Stimulated activated CD4-positive, alpha-beta T cell treated with anti-CD3 and anti-CD28 coated beads, TNF-alpha, amount 100 ng/mL, for 1 hour (primary cell): ENCODE data around the gene FGF6.
"Not testable (repeated sequence)": the region's sequence is repeated elsewhere in the genome, so short reads cannot be mapped to it uniquely, and the experiment has no call there.

Source experiments
- DNase-seq, 3 donors: peaks; one replicate each; pipeline ENCODE4 v3.0.0-alpha.2; 2020; ENCODE audit warnings: low read depth in 3 of 3, low spot score in 1 of 3

Gene FGF6, protein sequence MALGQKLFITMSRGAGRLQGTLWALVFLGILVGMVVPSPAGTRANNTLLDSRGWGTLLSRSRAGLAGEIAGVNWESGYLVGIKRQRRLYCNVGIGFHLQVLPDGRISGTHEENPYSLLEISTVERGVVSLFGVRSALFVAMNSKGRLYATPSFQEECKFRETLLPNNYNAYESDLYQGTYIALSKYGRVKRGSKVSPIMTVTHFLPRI

DNA sequence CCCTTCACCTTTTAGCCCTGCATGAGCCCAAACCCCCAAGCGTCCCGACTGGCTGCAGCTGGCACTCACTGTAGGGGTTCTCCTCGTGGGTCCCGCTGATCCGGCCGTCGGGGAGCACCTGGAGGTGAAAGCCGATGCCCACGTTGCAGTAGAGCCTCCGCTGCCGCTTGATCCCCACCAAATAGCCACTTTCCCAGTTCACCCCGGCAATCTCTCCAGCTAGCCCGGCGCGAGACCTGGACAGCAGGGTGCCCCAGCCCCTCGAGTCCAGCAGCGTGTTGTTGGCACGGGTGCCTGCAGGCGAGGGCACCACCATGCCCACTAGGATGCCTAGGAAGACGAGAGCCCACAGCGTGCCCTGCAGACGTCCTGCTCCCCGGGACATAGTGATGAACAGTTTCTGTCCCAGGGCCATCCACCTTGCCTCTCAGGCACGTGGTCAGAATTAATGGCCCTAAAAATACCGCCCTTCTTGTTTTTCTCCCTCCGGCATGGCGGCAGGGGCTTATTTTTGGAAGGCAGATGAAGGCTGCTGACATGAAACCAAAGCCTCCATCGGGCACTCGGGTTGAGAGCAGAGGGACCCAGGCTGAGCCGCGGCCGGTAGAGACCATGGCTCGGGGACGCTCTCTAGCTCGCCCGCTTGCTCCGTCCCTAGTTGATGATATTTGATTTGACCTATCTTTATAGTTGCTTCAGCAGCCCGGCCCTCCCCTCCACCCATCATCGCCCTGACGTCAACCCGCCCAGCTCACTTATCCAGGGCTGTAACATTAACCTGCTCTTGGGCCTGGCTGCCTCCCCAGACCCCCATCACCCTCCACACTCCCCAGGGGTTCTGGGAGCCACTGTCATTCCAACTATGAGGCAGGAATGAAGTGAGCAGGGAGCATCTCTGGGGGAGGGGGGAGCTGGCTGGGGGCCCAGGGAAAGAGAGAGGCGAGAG lies at the start of gene FGF6:
FGF6 (minus strand) TSS at position 660 of the 946 bp plus-strand sequence; CDS start at position 415, 245 bp downstream.
- DNase-seq, result no peak

DNA sequence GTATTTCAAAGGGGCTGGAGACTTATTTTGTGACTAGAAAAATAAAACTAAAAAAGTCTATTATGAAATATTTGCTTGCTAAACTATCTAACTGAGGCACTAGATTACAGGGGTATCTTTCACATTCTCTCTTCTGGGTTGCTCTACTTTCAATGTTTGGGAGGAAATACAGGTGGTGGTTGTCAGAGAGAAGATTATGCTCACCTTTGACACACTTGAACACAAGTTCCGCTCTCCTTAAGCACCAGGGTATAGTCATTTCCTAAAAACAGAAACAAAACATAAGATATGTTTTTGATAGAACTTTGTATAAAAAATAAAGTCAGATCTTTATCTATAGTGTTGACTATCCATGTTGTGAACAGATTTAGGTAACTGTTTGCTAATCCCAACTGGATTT lies 45.4 kb upstream of the FGF6 start:
- no peak for DNase-seq

DNA sequence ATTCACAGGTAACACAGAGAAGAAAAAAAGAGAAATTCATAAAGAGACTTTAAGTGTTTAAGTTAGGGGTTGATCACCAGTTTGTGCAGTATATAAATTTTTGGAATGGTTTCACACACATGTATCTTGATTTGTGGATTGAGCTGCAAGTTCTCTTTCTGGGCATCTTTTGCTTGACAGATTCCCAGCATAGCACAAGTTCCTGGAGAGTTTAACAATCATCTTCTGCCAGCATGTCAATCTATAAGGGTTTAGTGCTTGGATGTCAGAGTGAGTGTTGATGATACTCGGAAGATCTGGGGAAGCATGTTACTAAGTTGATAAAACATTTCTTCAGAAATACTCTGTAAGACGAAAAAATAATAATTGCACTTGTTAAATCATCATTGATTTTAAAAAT lies 43.9 kb upstream of the FGF6 start:
- DNase-seq, result no peak

DNA sequence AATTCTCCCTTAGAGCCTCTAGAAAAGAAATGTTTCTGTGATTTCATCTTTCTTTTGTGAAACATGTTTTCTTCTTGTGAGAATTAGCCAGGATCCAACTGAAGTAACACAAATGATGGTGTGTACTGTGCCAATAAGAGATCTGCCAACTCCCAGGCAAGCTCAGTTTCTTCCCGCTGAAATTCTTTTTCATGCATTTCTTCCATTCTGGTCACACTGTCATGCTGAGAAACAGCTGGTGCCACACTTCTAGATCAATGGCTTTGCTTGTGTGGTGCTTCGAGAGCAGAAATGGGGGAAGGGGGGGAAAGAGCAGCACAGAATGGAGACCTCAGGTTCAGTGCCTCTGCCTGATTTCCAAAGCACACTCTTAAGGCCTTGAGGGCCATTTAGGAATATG lies 41.4 kb upstream of the FGF6 start:
- DNase-seq, result no peak

DNA sequence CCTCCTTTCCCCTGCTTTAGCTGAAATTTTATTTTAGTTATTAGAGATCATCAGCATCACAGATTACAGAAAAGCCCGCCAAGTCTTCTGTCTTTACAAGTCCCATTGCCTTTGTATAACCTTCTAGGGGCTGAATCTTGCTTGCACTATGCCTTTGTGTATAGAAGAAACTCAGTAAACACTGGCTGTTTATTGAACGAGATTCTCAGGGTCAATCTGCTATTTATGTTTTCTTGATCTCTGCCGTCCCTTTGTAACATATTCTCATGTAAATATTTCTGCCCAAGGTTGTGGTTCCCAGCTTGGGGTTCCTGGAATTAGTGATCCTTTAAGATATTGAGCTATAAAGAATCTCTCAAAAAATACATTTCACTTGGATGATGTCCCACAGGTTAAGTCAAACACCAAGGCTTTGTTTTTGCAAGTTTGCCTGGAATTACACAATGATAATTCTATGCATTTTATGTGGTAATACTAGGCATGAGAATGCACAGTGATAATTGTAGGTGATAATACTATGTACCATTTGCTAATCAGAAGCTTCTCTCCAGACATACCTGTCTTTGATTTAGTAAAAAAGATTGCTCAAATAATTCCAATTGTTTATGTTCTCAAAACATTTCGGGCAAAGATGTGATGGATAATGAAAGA lies 40.6 kb upstream of the FGF6 start:
- no peak for DNase-seq

DNA sequence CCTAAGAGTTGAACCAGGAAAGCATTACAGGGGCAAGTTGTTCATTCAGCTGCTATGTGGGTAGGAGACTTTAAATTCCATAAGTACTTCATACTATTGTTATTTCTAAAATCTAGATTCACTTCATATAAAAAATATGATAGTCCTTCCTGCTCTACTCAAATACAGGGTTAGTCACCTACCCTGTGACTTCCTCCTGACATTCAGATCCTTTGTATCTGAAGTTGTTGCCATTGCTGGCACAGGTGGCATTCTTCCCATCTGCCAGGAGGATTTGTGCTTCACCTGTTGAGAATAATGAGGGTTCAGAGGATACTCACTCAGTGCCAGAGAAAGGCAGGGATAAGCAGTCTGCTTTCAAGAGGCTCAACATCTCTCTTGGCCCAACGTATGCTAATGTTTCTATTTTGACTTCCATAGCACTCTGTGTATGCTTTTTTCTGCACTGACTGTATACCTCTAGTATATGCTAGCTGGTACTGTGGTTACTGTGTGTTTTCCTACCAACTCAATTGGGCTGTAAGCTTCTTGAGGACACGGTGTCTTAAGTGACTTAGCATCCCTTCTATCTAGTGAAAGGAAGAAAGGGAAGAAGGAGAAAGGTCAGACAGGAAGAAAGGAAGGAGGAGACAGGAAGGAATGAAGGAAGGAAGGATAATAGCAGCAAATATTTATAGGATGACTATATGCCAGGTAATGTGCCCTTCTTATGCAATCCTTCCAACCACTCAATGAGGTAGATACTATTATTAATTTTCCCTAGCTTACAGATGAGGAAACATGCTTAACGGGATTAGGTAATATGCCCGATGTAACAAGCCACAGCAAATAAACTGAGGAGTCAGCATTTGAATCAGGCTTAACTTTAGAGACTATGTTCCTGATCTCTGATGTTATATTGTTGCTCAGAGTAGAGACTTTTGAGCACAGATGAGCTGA lies 38.5 kb upstream of the FGF6 start:
- no peak for DNase-seq

DNA sequence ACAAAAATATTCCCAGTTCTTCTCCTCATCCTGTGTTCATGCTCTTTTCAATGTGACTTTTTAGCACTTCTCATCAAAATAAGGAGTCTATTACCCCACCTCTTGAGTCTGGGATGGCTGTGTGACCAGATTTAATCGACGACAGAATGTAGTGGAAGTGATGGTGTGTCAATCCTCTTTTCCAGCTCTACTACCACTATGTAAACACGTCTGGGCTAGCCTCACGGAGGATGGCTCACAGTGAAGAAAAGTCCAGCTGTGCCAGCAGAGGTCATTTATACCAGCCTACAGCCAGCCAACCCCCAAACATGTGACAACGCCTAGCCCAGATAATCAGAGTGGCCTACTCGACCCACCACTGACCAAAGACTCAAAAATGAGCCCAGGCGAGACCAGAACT lies 37.3 kb upstream of the FGF6 start:
- DNase-seq, result no peak

DNA sequence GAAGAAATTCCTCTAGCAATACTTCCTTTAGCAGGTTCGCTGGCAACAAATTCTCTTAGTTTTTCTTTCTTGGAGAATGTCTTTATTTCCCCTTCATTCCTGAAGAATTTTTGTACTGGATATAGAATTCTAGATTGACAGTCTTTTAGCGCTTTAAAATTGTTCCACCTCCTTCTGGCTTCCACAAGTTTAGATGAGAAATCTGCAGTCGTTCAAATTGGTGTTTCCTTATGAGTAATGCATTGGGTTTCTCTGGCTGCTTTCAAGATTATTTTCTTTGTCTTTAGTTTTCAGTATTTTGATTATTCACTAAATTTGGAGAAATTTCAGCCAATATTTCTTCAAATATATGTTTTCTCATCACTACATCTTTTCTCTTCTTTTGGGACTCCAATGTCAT lies 33.3 kb upstream of the FGF6 start:
- DNase-seq, result no peak

DNA sequence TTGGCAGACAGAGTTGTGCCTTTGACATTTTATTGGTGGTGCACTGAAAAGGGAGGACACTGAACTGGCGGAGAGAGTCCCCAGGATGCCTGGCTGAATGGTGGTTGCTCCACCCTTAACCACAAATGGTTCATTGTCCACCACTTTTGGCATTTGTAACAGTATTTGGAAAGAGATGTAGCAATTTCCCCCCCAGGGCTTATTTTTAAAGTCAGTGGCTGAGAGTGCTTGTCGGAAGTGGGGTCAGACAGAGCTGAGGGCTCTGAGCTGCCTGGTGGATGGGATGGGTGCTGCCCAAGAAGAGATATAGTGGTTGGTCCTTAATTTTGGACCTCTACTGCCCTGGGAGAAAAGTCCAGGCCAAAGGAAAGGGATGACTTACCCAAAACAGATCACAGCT lies 31.5 kb upstream of the FGF6 start:
- DNase-seq, result no peak

GRCh38 chr12:4472046-4472445 lies 26.4 kb upstream of the FGF6 start:
- DNase-seq, result no peak

- no peak for DNase-seq
These were observed 25.6 kb upstream of the FGF6 start for GRCh38 chr12:4471256-4471655.

- DNase-seq, result no peak
These were observed 23.4 kb upstream of the FGF6 start for GRCh38 chr12:4468994-4469393.

DNA sequence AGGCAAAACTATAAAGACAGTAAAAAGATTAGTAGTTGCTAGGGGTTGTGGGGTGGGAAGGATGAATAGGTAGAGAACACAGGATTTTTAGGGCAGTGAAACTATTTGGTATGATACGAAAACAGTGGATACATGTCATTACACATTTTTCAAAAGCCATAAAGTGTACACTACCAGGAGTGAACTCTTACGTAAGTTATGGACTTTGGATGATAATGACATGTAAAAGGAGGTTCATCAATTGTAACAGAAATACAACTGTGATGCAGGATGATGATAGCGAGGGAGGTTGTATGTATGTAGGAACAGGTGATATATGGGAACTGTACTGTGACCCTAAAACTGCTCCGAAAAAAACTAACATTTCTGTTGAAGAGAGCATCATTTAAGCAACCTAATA lies 15.1 kb upstream of the FGF6 start:
- no peak for DNase-seq

DNA sequence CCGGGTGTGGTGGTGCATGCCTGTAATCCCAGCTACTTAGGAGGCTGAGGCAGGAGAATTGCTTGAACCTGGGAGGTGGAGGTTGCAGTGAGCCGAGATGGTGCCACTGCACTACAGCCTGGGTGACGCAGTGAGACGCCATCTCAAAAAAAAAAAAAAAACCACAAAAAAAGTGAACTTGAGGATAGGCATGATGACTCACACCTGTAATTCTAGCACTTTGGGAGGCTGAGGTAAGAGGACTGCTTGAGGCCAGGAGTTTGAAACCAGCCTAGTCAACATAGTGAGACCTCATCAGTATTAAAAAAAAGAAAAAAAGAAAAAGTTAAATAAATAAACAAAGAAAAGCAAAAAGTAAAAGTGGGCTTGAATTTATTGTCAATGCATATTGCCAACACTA lies 10.2 kb upstream of the FGF6 start:
- not testable (repeated sequence) for DNase-seq

DNA sequence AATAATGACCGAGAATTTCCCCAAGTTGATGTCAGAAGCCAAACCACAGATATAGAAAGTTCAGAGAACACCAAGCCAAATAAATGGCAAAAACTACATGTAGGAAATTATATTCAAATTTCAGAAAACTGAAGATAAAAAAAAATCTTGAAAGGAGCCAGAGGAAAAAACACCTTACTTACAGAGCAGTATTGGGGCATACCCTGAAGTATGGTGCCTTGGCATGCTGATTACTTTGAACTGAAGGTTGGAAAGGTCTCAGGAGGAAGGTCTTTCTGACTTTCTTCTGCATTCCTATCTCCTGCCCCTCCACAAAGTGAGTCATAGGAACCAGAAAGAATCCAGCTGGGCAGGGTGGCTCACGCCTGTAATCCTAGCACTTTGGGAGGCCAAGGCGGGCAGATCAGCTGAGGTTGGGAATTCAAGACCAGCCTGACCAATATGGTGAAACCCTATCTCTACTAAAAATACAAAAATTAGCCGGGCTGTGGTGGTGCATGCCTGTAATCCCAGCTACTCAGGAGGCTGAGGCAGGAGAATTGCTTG lies 8.8 kb upstream of the FGF6 start:
- no peak for DNase-seq

DNA sequence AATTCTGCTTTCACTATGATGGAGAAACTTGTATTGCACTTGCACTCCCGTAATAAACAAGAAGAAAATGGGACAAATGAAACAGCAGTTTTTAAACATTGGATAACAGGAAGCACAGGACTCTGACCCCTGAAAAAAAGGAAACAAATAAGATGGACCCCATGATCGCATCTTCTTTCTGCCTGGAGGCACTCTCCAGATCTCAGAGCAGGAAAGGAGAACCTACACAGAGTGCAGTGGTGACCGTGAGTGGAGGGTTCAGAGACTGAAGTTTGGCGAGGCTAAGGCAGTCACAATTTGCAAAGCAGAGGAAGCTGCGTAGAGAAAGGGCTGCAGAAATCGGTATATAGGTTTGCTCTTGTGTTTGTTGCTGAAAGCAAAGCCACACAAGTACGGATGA lies 6.1 kb upstream of the FGF6 start:
- no peak for DNase-seq

DNA sequence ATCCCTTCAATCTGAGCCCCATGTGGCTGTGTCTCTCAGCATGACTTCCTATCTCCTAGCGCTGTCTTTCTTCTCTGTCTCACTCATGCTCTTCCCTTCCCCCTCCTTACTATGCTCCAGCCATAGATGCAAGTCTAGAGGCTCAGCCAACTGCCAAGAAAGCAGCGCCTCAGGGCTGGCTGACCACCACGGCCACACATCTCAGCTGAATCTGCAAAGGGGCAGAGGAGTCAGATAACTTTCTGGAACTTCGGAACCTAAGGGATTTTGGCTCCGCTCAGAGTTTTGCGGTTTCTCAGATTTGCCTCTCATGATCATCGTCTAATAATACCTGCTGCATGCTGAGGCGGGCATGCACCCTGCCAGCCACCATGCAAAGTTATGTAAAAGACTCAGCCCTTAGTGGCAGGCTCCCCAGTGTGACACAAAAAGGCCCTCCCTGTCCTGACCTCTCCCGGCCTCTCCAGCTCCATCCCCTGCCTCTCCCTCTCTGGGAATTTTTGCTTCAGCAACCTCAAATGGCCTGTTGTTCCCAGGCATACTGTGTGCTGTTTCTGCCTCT lies 5.0 kb upstream of the FGF6 start:
- DNase-seq, result no peak

GRCh38 chr12:4449851-4450221 lies 4.2 kb upstream of the FGF6 start:
- DNase-seq, result no peak

GRCh38 chr12:4448943-4449850 lies 3.6 kb upstream of the FGF6 start:
- DNase-seq, result no peak
